Stimulated activated naive CD4-positive, alpha-beta T cell (primary cell): ENCODE results near the gene MVB12B.

Source experiments
- DNase-seq, 6 experiments: peaks; one replicate each; lab custom pipeline; 2025; lab: John Stamatoyannopoulos, UW

The MVB12B gene

DNA sequence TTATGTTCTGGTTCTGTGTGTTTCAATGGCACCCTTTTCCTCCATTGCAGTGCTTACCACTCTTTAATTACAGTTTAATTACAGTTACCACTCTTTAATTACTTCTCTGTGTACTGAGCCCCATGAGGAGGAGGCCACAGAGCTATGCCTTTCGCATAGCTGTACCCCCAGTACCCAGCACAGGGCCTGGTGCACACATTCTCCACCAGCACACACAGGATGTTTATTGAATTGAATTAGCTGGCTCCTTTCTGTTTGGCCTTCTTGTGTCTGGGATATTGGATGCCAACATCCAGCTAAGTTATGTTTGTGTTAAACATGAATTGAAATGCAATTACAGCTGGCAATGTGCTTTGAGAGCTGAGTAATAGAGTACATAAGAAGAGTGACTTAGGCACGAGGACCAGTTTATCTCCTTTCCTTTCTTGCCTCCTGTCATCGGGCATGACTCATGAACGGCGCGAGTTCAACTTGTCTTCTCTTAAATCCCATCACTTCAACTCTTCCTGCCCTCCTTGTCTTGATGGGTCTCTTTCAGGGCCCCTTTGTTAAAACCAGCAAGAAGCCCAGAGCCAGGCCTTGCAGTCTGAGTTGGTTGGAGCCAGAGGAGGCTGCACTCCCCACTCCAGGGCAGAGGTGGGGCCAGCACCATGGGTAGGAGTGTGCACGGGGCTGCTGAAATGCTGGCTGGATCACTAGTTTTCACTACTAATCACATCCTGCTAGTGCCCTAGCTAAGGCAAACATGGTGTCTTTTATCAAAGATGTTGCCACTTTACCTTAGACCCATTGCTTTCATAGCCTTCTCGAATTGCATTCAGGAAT is 37.4 kb downstream of the MVB12B start:
- no peak for DNase-seq

DNA sequence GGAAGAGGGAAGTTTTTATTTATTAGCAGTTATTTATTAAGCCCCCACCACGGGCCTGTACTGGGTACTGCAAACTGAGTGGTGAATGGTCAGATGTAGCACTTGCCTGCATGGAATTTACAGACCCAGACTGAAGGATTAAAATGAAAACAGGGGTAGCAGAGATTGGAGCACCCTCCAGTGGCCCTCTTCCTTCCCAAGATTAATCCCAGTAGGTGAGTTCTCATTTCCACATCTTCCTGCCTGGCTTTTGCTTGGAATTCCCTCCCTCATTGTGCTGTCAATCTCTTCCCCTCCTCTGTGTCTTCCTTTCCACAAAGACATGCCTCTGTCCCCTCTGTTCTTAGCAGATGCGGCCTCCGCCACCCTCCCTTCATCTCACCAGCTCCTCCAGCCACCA is 39.2 kb downstream of the MVB12B start:
- DNase-seq, result no peak

DNA sequence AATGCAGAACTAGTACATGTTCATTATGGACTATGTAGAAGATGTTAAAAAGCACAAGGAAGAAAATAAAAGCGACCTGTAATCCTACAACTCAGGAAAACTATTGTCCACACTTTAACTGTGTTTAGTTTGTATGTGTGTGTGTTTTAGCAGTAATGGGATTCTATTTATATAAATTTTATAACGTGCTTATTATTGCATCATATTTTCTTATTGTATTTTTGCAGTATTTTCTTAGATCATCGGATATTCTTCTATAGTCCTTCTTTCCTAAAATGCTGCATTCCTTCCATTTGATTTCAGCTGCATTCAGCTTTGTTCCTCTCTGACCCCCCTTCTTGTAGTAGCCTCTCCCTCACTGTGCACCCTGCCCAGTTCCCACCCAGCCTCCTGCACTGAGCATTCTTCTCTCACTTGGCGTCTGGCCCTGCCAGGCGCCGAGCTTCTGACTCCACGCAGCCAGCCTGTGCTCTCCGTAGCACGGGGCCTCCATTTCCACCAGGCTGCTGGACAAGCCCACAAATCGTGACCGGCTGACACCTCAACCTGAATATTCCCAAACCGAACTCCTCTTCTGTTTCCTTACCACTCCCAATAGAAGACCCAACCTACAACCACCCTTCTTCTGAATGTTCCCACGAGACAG is 39.9 kb downstream of the MVB12B start:
- DNase-seq, result no peak

DNA sequence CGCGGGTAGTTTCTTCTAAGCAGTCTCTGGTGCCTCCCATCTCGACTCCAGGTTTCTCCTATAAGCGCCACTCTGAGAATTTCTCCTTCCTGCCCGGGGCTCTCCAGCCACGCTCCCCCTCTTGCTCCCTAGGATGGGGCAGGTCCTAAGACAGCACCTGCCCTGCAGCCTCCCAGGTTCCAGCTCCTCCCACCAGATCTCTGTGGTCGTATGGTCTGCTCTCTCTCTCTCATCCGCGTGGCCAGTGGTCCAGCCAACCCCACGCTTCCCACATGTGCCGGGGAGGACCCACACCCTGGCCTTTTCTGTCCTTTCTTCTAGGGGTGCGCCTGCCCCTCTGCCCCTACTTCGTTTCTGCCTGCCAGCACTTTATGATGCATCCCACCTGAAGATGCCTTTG is 40.5 kb downstream of the MVB12B start:
- no peak for DNase-seq

DNA sequence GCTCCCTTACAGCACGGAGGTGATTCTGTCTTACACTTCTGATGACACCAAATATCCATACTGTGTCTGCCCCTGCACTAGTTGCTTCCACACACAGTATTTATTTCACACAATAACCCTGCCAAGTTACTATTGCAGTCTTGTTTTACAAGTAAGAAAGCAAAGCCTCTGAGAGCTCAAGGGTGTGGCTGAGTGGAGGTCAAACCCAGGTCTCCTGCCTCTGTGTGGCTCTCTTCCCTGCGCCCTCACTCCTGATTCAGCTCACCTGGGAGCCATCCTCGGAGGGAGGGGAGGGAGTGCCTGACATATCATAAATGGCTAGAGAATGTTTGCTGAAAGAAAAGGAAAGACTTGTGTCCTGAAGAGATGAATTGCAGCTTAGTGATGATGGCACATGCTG is 41.0 kb downstream of the MVB12B start:
- DNase-seq, result no peak

DNA sequence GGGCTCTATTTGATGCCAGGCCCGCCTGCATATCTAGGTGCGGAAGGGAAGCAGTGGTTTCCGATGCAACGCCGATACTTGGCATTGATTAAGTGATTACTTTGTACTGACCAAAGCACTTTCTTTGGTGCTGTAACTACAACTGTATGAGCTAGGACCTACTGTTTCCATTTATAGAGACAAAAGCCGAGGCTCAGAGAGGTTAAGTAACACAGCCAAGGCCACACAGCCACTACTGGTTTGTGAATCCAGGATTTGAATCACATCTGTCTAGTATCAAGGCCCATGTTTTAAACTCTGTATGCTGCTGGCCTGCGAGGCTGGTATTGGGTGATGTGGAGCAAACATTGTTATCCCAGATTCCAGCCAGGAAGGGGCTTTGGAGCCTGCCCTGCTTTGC is 41.4 kb downstream of the MVB12B start:
- no peak for DNase-seq

DNA sequence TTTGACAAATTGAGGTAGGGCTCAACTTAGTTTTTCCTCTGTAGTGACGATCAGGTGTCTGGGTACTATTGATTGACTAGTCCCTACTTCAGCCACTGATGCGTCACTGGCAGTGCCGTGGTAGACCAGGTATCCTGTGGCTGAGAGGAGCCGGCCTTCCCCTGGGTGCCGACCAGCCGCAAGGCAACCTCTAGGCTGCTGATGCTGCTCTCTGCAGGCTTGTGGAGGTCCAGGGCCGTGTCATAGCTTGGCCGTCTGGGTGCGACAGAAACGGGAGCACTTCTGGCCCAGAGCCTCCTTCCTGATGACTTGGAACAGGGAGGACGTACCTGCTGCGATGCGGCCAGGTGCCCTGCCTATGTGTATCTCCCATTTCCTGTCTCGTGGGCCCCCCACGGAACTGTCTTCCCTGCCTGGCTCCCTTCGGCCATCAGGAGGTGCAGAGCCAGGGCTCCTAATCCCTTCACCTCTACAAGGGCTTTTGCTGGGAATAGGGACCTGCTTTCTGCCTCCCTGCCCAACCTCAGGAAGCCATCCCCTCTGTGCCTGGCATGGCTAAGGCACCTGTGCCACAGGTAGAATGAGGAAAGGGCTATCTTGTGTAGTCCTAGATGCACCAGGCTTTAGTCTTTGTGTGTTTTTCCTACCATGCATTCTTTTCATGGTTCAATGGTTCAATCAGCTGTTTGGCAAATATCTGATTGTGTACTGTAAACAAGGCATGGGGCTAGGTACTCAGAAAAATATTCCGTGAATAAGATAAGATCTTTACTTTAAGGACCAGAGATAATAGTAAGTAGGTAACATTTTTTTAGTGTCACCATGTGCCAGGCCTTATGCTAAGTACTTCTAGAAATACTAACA is 44.6 kb downstream of the MVB12B start:
- DNase-seq, result no peak

DNA sequence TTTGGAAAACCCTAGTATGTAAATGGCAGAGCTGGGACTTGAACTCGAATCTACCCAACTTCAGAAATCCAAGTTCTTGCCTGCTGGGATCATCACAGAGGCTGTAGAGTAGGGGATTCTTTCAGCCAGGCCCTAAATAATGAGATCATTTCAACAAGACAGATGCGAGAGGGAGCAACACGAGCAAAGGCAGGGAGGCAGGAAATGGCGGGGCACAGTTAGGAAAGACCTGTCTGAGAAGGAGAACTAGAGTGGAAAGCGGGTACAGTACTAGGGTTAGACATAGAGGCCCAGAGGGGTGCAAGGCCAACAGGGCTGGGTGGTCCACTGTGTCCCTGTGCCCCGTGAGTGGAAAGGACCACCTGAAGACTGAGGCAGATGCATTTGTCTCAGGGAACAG is 46.1 kb downstream of the MVB12B start:
- DNase-seq, result no peak

DNA sequence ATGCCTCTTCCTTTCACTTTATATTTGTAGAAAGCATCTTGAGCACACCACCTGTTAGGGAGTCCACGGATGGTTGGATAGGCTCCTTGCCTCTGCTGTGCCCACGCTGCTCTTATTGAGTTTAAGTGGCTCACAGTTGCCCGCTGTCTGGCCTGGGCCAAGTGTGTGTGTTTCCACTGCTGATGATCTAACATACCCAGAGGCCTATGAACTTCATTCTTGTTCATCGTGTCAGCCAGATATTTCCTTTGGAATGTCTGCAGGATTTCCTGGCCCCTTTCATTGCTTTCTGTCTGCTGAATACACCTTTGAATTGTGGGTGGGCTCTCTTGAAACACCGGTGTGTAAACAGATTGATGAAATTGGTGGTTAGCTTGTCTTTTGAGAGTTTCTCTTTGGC is 46.6 kb downstream of the MVB12B start:
- DNase-seq, result no peak

DNA sequence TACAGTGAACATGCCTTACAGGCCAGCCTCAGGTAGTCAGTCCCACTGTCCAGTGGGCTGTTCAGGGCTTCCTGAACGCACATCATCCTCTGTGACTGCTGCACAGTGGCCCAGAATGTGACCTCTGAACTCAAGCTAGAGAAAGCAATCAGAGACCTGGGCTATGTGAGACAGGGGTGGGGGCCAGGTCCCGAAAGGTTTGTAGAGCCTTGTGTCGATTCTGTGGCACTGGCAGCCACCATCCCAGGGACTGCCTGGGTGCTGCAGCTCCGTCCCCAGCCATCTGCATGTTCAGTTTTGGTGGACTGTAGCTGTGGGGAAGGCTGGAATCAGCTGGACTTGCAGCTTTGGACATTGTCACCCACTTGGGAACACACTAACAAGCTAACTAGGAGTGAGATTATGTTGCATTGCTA is 47.7 kb downstream of the MVB12B start:
- no peak for DNase-seq

DNA sequence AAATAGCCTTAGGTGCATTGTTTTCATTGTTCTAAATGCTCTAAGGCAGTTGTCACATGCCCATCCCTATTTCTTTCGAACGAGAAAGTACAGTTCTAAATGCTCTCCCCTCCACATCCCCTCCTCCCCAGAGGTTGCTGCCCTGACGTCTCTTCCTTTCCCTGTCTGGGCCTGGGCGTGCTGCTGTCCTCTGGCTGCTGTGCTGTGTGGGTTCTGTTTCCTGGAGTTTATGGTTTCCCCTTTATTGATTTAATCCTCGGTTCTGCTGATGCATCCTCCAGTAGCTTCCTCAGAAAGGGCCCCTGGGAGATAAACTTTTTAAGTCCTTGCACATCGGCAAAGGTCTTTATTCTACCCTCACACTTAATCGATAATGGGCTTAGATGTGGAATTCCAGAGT is 48.8 kb downstream of the MVB12B start:
- no peak for DNase-seq

DNA sequence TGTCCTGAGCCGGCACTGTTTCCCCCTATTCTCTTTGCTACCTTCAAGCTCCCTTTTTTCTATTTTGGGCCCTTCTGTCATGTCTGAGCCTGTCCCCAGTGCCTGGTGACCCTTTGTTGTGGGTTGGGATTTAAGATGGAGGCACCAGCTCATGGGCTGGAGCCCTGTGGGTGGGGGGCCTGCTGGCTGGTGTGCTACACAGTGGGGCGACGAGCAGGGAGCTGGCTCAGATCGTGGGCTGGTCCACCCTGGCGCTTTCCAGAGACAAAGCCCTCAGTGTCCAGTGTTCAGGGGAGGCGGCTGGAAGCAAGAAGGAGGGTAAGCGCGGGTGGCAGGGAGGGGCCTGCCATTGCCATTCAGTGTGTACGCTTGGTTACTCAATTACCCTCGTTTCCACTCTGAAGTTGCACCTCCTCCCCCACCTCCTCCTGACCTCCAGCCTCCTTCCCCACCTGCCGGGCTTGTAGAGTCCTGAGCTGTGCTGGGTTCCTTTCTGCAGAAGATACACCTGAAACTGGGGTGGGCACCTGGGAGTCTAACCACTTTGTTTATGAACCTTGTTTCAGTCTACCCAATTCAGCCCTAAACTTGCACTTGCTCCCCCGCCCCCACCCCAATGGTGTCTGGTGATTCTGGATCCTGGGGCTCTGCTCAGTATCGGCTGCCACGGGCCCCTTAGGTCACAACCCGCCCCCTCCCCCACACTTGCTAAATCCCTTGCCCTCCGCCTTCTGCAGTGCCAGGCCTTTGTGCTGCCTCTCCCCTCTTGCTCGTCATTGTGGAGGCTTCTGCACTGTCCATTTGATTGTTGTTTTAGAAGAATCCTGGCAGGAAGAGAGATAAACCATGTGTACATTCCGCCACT is 49.9 kb downstream of the MVB12B start:
- DNase-seq, result no peak

DNA sequence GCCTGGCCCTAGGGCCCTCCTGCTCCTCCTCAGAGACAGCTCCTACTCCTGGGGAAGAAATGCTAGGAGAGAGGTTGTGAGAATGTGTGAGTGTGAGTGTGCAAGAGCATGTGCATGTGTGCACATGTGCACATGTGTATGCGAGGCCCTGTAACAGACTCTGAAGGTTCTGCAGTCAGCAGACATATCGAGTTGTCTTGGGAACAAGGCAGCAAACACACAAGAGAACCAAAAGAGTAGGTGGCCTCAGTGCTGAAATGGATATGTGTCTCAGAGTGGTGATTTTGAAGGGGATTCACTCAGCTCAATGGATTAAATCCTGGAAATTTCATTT is 50.5 kb downstream of the MVB12B start:
- DNase-seq, result no peak

DNA sequence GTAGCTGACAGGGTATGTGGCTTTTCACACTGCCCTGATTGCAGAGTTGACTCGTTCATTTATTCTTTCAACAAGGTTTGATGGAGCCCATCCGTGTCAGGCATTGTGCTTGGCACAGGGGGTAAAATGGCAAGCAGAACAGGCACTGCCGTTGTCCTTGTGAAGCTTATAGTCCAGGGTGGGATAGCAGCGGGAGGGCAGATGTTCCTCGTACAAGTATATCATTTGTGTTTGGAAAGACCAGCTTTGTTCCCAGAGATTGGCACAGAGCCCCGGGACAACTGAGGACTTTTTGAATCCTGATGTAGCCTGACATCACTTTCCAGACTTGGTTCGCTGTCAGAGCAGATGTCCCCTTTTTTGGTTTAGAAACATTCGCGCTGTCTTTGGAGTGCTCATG is 50.9 kb downstream of the MVB12B start:
- DNase-seq, result no peak

DNA sequence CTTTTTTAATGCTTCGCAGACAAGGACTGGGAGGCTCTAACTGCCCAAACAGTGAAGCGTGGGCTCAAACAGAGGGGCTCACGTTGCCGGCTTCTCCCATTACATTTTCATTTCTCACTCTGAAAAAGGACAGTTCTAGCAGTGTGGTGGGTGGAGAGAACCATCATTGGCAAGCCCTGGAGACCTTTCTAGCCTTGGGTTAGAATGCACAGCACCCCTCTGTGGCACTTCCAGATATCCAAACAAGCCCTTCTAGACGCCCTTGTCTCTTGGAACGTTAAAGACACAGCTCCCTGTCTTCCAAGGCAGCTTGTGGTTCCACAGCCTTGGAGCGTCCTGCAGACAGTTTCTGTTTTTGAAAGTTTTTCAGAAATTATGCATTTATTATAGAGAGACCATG is 52.1 kb downstream of the MVB12B start:
- no peak for DNase-seq

DNA sequence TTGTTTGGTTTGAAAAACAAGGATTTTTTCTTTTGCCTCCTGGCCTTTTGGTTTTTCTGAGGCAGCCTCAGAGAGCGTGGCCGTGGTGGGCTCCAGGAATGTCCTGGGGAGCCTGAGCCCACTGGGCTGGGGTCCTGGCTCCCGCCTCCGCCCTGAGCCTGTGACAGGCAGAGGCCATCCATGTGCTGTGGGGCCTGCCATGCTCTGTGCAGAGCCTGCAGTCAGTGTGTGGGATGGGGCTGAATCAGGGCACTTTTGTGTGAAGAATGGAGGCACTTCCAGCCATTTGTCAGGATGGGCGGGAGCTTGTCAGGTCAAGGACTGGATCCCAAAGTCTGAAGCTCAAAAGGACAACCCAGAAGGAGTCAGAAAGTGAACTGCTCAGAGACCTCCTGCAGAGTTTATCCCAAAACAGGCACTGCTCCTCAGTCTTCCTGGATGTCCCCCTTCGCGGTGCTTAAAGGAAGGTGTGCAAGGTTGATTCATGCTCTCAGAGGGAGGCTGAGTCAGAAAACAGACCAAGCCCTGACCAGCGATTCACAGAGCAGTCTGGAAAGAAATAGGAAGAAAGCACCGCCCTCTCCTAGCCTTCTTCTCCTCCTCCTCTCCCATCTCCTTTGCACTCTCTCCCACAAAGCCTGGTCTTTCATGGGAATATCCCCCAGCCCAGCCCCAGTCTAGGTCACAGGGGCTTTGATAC is 53.2 kb downstream of the MVB12B start:
- DNase-seq, result no peak

DNA sequence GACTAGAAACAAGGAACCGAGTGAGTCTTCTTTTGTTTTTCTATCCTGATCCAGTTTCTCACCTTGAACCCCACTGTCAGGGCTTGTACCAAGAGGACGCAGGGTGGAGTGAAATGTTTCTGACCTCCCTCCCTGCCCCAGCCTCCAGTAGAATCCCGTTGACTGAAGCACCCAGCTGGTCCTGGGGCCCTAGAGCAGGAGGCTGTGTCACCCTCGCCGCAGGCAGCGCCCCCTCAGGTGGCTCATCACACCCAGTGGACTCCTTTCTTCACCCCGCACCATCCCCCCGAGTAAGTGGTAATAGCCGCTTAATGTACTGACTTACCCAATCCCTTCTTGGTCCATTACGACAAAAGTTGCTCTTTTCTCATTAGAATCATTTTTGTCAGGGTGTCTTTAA is 53.8 kb downstream of the MVB12B start:
- no peak for DNase-seq

DNA sequence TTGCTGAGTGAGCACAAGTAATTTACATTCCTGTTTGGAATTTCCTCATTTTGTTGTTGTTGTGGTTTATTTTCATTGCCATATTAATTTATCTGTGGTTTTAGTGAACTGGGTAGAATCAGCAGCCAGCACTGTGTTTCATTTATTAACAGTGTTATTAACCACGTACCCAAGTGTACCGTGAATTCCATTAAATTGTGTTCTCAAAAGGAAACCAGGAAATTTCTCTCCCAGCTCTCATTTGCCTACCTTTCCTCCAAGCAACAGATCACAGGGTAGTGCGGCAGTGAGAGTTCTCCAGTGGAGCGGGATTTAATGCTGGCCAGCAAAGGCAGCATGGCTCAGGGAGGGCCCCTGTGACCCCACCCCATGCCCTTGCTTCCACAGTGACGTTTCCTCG is 54.6 kb downstream of the MVB12B start:
- no peak for DNase-seq

DNA sequence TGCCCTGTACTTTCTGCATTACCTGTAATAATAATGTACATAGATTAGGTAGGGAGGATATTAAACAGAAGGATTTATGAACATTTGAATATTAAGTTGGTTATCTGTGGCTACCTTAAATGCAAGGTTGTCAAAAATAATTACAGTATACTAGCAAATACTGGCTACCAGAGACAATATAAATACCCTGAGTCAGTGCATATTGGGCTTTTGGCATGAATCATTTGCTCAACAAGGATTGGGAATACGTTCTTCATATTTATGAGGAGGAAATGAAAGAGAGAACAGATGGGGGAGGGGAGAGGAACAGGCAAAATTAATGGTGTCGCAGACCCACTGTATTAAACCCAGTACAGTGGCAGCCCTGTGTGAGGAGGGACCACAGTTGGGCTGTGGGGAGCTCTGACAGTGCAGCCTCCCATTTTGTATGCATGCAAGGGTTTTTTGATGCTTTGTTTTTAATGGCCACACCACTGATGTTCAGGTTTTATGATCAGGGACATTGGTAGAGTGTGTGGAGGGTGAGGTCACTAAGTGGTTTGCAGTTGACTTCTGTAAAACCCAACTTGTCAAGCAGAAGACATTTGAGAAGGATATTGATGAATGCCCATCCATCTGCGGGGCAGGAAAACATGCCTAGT is 56.9 kb downstream of the MVB12B start:
- no peak for DNase-seq

DNA sequence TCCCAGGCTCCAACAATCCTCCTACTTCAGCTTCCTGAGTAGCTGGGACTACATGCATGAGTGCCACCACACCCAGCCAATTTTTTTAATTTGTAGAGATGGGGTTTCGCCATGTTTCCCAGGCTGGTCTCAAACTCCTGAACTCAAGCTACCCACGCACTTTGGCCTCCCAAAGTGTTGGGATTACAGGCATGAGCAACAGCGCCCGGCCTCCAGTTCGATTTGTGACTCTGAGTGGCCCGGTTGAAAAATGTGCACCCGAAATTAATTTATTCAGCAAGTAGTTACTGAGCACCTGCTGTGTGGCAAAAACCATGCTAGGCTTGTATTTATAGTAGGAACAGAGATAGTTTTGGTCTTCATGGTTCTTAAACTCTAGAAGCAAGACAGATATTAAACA is 58.3 kb downstream of the MVB12B start:
- DNase-seq, result no peak

DNA sequence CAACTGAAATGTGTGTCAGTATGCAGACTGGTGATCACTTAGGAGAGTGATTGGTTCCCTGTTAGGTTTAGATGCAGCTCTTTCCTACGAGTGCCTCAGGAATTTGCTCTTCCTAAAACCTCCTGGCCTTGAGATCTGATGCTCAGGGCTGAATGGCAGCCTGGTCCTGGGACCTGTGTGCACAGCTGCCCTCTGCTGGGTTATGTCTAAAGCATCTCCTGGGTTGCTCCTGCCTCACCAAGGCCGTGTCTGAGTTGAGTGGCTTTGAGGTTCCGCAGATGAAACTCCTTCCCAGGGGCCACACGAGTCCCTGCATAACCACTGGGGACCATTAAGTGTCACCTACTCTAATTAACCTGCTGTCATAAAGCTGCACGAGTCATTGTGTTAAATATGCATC is 59.5 kb downstream of the MVB12B start:
- no peak for DNase-seq
